ENCODE measurements around the gene MAGI1. TPM values are rescaled to one million over a fixed set of nuclear protein-coding genes. Genes with fewer than 3 reads are reported as not detected.

Gene MAGI1
- total RNA-seq, 2 donors from 2014 or later = 37.5 to 51.6 TPM

DNA sequence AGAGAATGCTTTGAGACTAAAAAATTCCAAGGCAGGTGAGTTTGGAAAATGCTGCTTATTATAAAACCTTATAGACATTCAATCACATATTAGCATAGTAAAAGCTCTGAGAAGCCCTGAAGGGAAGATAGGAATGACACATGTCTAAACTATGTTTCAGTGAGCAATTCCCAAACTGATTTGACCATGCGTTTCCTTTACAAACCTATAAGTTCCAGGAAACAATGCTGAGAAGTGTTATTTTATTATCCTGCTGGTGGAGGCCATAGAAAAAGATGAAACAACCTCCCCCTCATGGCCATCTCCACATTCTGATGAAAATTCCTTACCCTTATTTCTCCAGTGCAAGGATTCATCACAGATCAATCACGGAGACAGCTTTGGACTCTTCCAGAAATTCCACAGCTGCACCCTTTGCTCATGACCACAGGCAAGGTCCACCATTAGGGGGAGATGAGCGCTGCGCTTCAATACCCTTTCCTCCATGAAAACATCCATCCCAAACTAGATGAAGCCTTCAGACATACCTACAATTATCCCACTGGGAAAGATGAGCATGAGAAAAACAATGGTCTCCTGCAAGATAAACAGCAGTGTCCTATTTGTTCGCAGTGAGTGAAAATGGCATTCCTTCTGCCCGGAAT lies 372.1 kb downstream of the MAGI1 start:
- WGBS = 73% methylated on average over 6 of the region's 6 CpGs
- H3K9me3 ChIP-seq = no peaks in the 10 kb centered on the region
- TF ChIP-seq, protein P1, sequence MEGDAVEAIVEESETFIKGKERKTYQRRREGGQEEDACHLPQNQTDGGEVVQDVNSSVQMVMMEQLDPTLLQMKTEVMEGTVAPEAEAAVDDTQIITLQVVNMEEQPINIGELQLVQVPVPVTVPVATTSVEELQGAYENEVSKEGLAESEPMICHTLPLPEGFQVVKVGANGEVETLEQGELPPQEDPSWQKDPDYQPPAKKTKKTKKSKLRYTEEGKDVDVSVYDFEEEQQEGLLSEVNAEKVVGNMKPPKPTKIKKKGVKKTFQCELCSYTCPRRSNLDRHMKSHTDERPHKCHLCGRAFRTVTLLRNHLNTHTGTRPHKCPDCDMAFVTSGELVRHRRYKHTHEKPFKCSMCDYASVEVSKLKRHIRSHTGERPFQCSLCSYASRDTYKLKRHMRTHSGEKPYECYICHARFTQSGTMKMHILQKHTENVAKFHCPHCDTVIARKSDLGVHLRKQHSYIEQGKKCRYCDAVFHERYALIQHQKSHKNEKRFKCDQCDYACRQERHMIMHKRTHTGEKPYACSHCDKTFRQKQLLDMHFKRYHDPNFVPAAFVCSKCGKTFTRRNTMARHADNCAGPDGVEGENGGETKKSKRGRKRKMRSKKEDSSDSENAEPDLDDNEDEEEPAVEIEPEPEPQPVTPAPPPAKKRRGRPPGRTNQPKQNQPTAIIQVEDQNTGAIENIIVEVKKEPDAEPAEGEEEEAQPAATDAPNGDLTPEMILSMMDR (IDR thresholded peaks at IDR 0.05) = no peak
- TF ChIP-seq POLR2A (IDR thresholded peaks at IDR 0.05) (no peak), POLR2AphosphoS5 (IDR thresholded peaks at IDR 0.05) (no peak)
- H3K4me3 ChIP-seq = no peak overlapping the region
- no peaks in the 10 kb centered on the region for H3K36me3 ChIP-seq
- H3K27ac ChIP-seq = no peak overlapping the region
- intact Hi-C loops (cut with DNase I) = no loop called here
- no peaks in the 10 kb centered on the region for H3K4me1 ChIP-seq (replicated peaks)
- H3K27me3 ChIP-seq (replicated peaks; ENCODE audit: insufficient read depth) = no peaks in the 10 kb centered on the region
- DNase-seq (ENCODE audit: low spot score) = no peak

DNA sequence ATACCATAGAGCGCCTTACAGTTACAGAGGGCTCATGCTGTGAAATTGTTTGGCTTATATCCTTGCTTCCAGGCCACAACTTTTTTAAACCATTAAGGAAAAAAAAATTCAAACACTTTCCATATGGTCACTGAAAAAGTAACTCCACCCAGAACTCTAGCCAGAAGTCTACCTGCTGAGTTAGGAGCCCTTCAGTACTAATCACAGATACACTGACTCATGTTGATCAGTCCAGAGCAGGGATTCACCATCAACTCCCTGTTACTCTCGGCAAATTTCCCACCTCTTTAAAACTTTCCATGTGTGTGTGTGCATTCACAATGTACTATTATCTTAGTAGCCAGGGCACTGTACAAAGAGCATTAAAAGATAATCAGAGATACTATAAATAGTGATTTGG lies 372.8 kb downstream of the MAGI1 start:
- Histone ChIP-seq H3K9me3 (no peaks in the 10 kb centered on the region), H3K36me3 (no peaks in the 10 kb centered on the region), H3K4me1 (replicated peaks) (no peaks in the 10 kb centered on the region), H3K27ac (no peak overlapping the region), H3K4me3 (no peak overlapping the region), H3K27me3 (replicated peaks; ENCODE audit: insufficient read depth) (no peaks in the 10 kb centered on the region)
- WGBS = 92% methylated on average over 2 of the region's 2 CpGs
- no peak for DNase-seq (ENCODE audit: low spot score)
- TF ChIP-seq, protein P1 (IDR thresholded peaks at IDR 0.05) = no peak
- TF ChIP-seq POLR2A (IDR thresholded peaks at IDR 0.05) = no peak
- TF ChIP-seq POLR2AphosphoS5 (IDR thresholded peaks at IDR 0.05) = no peak
- intact Hi-C loops (cut with DNase I) = no loop called here

DNA sequence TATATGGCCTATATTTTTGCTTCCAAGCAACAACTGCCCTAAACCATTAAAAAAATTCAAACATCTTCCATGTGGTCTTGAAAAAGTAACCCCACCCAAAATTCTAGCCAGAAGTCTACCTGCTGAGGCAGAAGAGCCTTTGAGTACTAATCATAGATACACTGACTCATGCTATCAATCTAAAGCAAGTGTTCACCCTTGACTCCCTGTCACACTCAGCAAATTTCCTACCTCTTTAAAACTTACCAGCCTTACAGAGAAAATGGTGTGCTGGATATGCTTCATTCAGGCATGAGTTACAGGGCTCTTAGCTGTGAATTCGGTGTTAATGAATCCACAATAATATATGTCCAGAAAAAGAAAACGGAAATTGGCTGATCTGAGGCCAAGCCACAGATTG lies 373.8 kb downstream of the MAGI1 start:
- Histone ChIP-seq H3K27ac (no peak overlapping the region), H3K27me3 (replicated peaks; ENCODE audit: insufficient read depth) (no peaks in the 10 kb centered on the region), H3K36me3 (no peaks in the 10 kb centered on the region), H3K4me3 (no peak overlapping the region), H3K4me1 (replicated peaks) (no peaks in the 10 kb centered on the region), H3K9me3 (no peaks in the 10 kb centered on the region)
- DNase-seq (ENCODE audit: low spot score) = no peak
- intact Hi-C loops (cut with DNase I) = no loop called here
- TF ChIP-seq POLR2A (IDR thresholded peaks at IDR 0.05) (no peak), POLR2AphosphoS5 (IDR thresholded peaks at IDR 0.05) (no peak)
- TF ChIP-seq, protein P1 (IDR thresholded peaks at IDR 0.05) = no peak
- 98% methylated on average over 2 of the region's 2 CpGs for WGBS

DNA sequence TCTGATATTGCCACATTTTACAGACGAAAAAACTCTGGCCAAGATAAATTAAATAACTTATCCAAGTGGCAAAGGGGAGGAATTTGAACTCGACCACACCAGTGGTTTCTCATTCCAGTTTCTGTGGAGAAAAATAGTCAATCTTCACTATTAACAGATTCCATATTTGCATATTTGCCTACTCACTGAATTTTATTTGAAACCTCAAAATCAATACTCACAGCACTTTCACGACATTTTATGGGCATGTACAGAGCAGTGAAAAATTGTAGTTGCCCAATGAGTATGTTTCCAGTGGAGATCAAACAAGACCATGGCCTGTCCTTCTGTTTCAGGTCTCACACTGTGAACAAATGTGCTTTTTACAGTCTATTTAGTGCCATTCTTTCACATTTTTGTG lies 374.3 kb downstream of the MAGI1 start:
- H3K4me1 ChIP-seq (replicated peaks) = no peaks in the 10 kb centered on the region
- H3K36me3 ChIP-seq = no peaks in the 10 kb centered on the region
- H3K27ac ChIP-seq = no peak overlapping the region
- no peak overlapping the region for H3K4me3 ChIP-seq
- no peaks in the 10 kb centered on the region for H3K9me3 ChIP-seq
- no peak for TF ChIP-seq POLR2A (IDR thresholded peaks at IDR 0.05)
- TF ChIP-seq, protein P1 (IDR thresholded peaks at IDR 0.05) = no peak
- no peaks in the 10 kb centered on the region for H3K27me3 ChIP-seq (replicated peaks; ENCODE audit: insufficient read depth)
- intact Hi-C loops (cut with DNase I) = no loop called here
- 61% methylated on average over 3 of the region's 3 CpGs for WGBS
- DNase-seq (ENCODE audit: low spot score) = no peak

DNA sequence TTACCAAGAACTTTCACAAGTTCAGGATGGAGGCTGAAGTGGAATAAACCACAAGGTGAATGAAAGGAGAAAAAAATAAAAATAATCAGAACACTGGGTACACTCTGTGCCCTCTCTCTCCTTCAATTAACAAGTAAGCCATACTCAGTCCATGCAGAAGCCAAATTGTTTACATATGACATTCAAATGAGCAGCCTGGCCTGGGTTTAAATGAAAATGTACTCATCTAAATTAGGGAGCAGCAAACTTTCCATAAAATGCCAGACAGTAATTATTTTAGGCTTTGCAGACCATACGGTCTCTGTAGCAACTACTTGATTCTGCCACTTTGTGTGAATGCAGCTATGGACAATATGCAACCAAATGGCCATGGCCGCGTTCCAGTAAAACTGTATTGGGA lies 376.6 kb downstream of the MAGI1 start:
- no peak overlapping the region for H3K27ac ChIP-seq
- H3K4me3 ChIP-seq = no peak overlapping the region
- no peaks in the 10 kb centered on the region for H3K36me3 ChIP-seq
- TF ChIP-seq POLR2A (IDR thresholded peaks at IDR 0.05) (no peak), POLR2AphosphoS5 (IDR thresholded peaks at IDR 0.05) (no peak)
- TF ChIP-seq, protein P1 (IDR thresholded peaks at IDR 0.05) = no peak
- WGBS = 74% methylated on average over 3 of the region's 3 CpGs
- H3K9me3 ChIP-seq = no peaks in the 10 kb centered on the region
- no peak for DNase-seq (ENCODE audit: low spot score)
- intact Hi-C loops (cut with DNase I) = no loop called here
- no peaks in the 10 kb centered on the region for H3K27me3 ChIP-seq (replicated peaks; ENCODE audit: insufficient read depth)
- no peaks in the 10 kb centered on the region for H3K4me1 ChIP-seq (replicated peaks)

Data from prostate gland (tissue), 2 donors.